Measurements from ENCODE around the gene IL31. TPM values are rescaled to one million over a fixed set of nuclear protein-coding genes. Genes with fewer than 3 reads are reported as not detected.

IL31 gene
- total and polyA plus RNA-seq, 3 donors from 2014 or later: 0.38 TPM; not detected in 2

DNA sequence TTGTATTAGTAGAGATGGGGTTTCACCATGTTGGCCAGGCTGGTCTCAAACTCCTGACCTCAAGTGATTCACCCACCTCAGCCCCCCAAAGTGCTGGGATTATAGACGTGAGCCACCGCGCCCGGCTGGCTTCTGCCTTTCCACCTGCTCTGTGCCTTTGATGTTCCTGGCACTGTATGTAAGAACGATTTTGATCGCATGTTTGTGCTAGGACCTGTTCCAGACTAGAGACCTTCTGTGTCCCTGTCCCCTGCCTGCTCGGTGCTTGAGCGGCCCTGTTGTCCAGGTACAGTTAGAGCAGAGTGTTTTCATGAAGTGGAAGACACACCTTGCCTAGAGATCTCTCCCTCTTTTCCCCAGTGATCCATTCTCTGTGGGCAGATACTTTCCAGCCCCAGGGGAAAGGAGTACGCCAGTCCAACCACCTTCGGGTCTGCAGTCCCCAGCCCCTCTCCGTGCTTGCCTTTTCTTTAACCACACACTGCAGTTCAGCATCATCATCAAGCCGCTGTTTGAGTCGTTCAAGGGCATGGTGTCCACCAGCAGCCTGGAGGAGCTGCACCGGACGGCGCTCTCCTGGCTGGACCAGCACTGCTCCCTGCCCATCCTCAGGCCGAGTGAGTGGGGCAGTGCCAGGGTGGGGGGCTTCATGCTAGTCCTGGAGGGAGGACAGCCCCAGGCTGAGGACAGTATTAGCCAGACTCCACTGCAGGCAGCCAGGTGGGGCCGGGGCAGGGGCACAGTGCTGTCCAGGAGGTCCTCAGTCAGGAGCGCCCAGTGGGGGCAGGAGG is 33.4 kb downstream of the IL31 start:
- no peak for DNase-seq
- intact Hi-C loops (cut with DNase I; ENCODE audit: low total_unique reads): no loop called here
- Histone ChIP-seq H3K36me3 (ENCODE audit: low read depth, missing control alignments) (peaks cover 3% of the 10 kb centered on the region), H3K4me3 (no peak overlapping the region), H3K9me3 (no peaks in the 10 kb centered on the region), H3K27me3 (no peaks in the 10 kb centered on the region), H3K27ac (no peak overlapping the region), H3K4me1 (no peaks in the 10 kb centered on the region)
- no peak for TF ChIP-seq POLR2A (IDR thresholded peaks at IDR 0.05)
- TF ChIP-seq, protein P1, sequence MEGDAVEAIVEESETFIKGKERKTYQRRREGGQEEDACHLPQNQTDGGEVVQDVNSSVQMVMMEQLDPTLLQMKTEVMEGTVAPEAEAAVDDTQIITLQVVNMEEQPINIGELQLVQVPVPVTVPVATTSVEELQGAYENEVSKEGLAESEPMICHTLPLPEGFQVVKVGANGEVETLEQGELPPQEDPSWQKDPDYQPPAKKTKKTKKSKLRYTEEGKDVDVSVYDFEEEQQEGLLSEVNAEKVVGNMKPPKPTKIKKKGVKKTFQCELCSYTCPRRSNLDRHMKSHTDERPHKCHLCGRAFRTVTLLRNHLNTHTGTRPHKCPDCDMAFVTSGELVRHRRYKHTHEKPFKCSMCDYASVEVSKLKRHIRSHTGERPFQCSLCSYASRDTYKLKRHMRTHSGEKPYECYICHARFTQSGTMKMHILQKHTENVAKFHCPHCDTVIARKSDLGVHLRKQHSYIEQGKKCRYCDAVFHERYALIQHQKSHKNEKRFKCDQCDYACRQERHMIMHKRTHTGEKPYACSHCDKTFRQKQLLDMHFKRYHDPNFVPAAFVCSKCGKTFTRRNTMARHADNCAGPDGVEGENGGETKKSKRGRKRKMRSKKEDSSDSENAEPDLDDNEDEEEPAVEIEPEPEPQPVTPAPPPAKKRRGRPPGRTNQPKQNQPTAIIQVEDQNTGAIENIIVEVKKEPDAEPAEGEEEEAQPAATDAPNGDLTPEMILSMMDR (IDR thresholded peaks at IDR 0.05): no peak
- WGBS, 2 donors: 95 to 96% methylated on average over 17 to 19 of the region's 19 CpGs

DNA sequence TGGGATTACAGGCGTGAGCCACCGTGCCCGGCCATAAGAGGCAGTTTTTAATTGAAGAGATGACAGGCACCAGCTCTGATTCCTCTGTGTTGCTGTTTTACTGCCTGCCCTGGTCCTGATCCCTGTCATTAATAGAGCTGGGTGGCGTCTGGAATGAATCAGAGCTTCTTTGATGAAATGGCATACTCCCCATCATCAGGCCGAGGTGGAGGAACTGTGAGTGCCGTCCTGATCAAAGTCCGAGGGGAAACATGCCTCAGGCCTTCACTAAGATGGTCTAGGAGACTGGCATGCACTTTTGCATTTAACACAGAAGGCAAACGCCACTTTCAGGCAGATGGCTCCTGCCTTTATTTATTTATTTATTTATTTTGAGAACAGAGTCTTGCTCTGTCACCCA is 34.1 kb downstream of the IL31 start:
- peaks cover 3% of the 10 kb centered on the region for H3K36me3 ChIP-seq (ENCODE audit: low read depth, missing control alignments)
- intact Hi-C loops (cut with DNase I; ENCODE audit: low total_unique reads): no loop called here
- no peak overlapping the region for H3K27ac ChIP-seq
- H3K4me1 ChIP-seq: no peaks in the 10 kb centered on the region
- no peak for TF ChIP-seq POLR2A (IDR thresholded peaks at IDR 0.05)
- TF ChIP-seq, protein P1 (IDR thresholded peaks at IDR 0.05): no peak
- no peak overlapping the region for H3K4me3 ChIP-seq
- no peak for DNase-seq
- no peaks in the 10 kb centered on the region for H3K9me3 ChIP-seq
- WGBS, 2 donors: 90 to 91% methylated on average over 8 of the region's 8 CpGs
- no peaks in the 10 kb centered on the region for H3K27me3 ChIP-seq

DNA sequence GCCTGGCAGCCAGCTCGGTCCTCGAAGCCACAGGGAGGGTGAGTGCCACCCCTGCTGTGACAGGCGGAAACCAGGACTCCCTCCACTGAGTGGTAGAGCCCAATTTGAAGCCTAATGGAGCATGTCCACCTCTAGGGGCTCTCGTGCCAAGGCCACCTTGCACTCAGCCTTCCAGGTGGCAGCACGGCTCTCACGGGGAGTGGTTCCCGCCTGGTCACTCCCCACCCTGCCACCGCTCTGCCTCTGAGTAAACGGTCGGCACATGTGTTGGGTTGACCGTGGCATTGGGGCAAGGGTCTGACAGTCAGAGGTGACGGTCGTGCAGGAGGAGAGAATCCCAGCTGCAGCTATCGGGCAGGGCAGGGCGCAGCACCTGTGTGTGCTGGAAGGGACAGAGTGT is 34.8 kb downstream of the IL31 start:
- intact Hi-C loops (cut with DNase I; ENCODE audit: low total_unique reads): no loop called here
- no peak overlapping the region for H3K27ac ChIP-seq
- no peaks in the 10 kb centered on the region for H3K4me1 ChIP-seq
- H3K9me3 ChIP-seq: no peaks in the 10 kb centered on the region
- H3K27me3 ChIP-seq: no peaks in the 10 kb centered on the region
- no peak for DNase-seq
- TF ChIP-seq, protein P1 (IDR thresholded peaks at IDR 0.05): no peak
- TF ChIP-seq POLR2A (IDR thresholded peaks at IDR 0.05): no peak
- whole genome bisulfite sequencing, 2 donors: 88 to 93% methylated on average over 8 to 15 of the region's 15 CpGs
- peaks cover 3% of the 10 kb centered on the region for H3K36me3 ChIP-seq (ENCODE audit: low read depth, missing control alignments)
- no peak overlapping the region for H3K4me3 ChIP-seq

DNA sequence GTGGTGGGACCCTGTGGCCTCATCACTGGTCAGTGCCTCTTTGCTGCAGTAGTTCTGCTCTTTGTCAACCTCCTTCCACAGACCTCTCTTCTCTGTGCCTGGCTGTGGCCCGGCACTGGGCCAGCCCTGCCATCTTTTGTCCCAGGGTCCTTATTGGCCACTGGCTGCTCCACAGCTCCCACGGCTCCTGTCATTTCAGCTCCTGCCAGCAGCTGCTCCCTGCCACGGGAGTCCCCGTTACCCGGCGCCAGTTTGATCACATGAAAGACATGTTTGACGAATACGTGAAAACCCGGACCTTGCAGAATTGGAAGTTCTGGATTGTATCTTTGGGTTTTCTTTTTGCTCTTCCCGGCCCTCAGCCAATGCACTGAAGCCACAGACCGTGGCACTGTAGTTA is 35.4 kb downstream of the IL31 start:
- H3K36me3 ChIP-seq (ENCODE audit: low read depth, missing control alignments): peaks cover 3% of the 10 kb centered on the region
- DNase-seq: no peak
- TF ChIP-seq POLR2A (IDR thresholded peaks at IDR 0.05): no peak
- TF ChIP-seq, protein P1 (IDR thresholded peaks at IDR 0.05): no peak

DNA sequence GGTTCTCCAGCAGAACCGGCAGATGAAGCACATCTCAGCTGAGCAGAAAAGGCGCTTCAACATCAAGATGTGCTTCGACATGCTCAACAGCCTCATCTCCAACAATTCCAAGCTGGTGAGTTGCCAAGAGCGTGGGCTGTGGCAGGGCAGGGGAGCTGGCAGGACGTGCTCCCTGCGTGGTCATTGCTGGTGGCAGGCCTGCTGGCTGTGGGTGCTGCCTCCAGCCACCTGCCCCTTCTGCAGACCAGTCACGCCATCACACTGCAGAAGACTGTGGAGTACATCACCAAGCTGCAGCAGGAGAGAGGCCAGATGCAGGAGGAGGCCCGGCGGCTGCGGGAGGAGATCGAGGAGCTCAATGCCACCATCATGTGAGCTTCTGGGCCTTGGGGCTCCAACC is 35.8 kb downstream of the IL31 start:
- TF ChIP-seq POLR2A (IDR thresholded peaks at IDR 0.05): no peak
- TF ChIP-seq, protein P1 (IDR thresholded peaks at IDR 0.05): no peak
- no peak overlapping the region for H3K27ac ChIP-seq
- no peaks in the 10 kb centered on the region for H3K9me3 ChIP-seq
- intact Hi-C loops (cut with DNase I; ENCODE audit: low total_unique reads): no loop called here
- peak; percentile 50 for DNase-seq
- H3K27me3 ChIP-seq: no peaks in the 10 kb centered on the region
- WGBS, 2 donors: 79% methylated on average over 10 of the region's 11 CpGs; no CpG with 5 or more reads in 1 of the 2 donors
- no peak overlapping the region for H3K4me3 ChIP-seq
- no peaks in the 10 kb centered on the region for H3K4me1 ChIP-seq
- peaks cover 3% of the 10 kb centered on the region for H3K36me3 ChIP-seq (ENCODE audit: low read depth, missing control alignments)

More for the DNA sequence above, 35.4 kb downstream of the IL31 start:
- Histone ChIP-seq H3K4me1 (no peaks in the 10 kb centered on the region), H3K27me3 (no peaks in the 10 kb centered on the region), H3K27ac (no peak overlapping the region), H3K4me3 (no peak overlapping the region), H3K9me3 (no peaks in the 10 kb centered on the region)
- intact Hi-C loops (cut with DNase I; ENCODE audit: low total_unique reads): no loop called here
- 88 to 94% methylated on average over 11 of the region's 11 CpGs for WGBS, 2 donors

Data from testis (tissue), 3 donors.